Hippocampal formation (tissue), 2 donors: ENCODE results near the gene NOX5.
"Not testable (repeated sequence)": the region's sequence is repeated elsewhere in the genome, so short reads cannot be mapped to it uniquely, and the experiment has no call there.

ENCODE experiments used
- DNase-seq, 2 donors: peaks; one replicate each; lab custom pipeline; 2025; lab: John Stamatoyannopoulos, UW

Gene NOX5

DNA sequence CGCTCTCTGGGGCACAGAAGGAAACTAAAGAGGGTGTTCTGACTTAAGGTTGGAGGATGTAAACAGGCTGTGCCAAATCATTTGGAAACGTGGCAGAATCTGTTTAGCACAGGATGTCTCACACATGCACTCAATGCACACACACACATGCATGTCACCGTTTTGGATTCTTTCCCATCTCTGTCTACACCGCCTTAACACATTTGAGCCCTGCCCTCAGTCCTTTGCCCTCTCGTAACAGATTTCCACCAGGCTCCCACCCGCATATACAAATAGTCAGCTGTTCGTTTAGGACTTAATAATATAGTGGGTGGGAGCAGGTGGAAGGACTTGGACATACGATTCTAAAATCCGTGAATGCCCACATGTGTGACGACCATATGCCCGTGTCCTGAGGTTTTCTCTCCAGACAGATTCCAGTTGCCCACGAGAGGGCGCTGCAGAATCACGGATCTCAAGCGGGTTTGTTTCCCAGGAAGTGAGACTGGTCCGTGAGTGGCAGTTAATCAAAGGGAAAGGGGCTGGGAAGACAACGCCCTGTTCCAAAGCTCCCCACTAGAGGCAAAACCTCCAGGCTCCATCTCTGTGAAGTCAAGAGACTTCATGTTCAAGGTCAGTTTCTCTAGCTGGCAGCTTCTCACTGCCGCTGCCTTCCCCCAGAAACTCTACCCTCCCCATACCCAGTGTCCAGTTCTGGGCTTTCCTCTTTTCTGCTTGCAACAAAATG, 44.5 kb downstream of the NOX5 start:
- DNase-seq, result peak; percentile 70 to 81

DNA sequence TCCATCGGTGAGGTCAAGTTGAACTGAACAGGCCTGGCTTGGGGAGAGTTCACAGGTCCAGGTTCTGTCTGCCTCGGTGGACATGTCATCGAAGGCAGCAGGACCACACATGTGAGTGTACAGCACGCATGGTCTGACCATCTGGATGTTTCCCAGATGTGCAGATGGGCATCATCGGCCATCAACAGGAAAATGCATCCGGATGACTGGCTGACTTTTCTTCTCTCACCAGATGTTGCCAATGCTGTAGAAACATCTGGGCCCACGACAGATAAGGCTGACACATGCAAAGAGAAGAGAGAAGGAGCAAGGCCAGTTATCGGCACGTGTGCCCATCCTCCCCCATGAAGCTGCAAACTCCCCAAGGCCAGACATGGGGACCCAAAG, 45.1 kb downstream of the NOX5 start:
- DNase-seq, result no peak

DNA sequence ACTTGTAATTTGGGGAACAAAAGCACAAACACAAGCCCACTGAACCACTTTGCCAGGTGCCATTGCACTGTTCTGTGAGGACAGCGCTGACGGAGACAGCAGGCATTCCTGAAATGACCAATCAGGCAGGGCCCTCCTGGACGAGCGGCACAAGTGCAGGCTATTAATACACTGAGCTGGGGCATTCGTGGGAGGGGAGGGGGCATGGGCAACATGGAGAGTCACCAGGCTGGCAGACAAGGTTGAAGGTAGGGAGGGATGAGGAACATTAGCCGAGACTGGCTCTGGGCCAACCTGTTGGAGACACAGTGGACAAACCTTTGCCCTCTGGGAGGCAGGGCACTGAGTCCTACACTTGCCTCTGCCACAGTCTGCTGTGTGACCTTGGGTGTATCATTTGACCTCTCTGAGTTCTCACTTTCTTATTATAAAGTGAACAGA, 45.6 kb downstream of the NOX5 start:
- no peak for DNase-seq

DNA sequence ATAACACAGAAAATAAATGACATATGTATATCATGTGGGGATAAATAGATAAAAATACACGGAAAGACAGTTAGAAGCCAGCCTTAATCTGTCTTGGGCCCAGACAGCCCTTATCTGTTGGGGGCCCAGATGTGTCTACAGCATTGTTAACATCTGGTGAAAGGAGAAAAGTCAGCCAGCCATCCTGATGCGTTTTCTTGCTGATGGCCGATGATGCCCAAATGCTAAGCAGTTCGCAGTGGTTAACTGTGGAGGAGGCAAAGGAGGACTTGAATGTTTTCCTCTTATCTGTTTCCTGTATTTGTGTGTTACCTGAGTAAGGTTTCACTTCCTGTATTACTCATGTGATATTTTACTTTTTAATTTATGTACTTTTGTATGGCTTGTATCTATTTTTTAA, 46.2 kb downstream of the NOX5 start:
- no peak for DNase-seq

DNA sequence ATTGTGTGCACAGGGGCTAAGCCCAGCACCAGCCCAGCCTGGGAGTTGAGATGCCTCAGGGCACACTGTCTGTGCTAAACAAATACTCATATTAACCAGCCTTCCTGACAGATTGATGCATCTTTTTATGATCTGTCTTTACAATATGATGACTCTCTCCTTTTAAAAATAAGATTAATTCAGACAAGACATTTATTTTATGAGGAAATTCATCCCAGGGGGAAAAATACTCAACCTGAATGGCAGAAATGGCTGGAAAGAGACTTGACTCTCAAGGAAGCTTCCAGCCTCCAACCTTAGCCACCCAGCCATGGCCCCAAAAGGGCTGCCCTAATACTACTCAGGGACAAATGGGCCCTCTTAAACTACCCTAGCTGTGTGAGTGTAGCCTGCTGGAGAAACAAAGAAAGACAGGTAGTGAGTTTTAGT, 46.9 kb downstream of the NOX5 start:
- DNase-seq, result no peak

DNA sequence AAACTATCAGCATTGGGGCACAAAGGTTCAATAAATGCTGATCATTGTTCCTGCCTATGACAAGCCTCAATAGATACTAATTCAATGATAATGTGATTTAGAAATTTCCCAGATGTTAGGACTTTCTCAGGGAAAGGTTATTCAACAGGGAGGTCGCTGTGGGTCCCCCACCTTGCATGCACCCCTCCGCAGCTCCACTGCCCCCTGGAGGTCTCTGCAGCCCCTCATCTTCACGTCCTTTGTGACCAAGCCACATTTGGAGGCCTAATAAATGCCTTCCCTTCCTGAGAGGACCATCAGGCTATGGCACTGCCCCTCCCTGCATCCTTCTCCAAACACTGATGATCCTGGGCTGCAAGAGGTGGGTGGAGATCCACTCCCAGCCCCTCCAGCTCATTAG, 50.2 kb downstream of the NOX5 start:
- no peak for DNase-seq

DNA sequence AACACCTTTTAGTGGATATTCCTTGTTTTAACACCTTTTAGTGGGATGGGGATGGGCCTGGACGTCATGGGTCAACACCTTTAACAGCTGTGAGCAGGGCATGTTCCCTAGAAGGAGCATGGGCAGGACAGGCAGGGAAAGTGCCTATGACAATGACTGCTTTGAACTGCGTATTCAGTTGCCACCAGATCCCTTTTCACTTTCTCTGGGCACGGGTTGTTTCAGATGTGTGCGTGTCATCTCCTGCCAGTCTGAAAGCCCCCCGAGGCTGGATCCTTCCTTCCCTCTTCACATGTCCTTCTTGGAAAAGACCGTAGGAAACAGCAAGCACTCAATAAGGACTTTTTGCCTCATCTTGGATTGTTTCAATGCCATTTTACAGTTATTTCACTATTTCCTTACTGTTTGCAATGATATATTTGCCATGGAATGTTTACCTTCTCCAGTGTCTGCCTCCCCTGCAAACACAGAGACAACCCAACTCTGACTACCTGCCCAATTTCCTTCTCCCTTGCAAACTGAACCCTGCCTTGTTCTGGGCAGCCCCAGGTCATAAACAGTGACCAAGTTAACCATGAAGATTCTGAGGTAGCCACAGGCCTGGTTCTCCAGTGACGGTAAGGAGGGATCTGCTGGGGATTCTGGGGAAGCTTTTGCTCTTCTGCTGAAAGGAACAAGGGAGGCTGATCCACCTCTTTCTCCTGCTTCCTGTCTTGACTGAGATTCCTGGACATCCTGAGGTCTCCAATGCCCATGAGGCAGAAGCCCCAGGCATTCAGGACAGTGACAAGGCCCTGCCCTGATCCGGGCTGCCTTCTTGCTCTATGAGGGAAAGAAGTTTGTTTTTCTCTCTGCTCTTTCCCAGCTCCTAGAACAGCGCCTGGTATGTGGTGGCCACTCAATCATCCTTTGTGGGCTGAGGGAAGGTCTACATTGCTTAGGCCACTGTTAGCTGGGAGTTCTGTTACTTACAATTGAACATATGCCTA, 51.8 kb downstream of the NOX5 start:
- DNase-seq, result no peak

DNA sequence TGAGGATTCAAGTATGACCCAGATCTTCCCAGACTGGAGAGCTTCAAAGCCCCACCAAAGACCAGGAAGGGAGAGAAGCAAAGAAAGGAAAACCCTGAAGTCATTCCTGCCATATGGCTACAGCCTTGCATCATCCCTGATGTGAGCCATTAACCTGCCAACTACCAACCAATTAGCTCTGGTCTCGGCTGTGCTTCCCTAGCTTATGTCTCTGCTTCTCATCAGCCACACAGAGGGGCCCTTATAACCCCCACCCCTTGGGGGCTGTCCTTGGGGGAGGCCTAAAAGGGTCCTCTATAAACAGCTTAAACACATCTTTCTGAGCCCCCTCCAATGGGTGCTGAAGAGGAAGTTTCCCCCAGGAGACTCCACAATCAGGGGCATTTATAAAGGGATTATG, 52.8 kb downstream of the NOX5 start:
- no peak for DNase-seq

DNA sequence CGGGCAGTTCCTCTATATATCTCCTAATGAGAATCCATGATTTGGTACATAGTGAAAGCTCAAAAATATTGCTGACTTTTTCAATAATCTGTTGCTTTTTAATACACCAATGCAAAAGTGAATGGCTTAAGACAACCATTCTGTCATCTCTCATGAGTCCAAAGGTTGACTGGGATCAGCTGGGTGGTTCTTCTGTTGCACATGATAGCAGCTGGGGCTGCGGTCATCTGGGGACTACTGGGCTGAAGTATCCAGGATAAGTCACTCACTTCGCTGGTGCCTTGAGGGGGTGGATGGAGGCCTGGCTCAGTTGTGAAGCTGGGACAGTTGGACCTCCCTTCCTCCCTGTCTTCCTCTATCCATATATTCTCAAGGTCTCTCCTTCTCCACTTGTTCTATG, 53.7 kb downstream of the NOX5 start:
- DNase-seq, result no peak

DNA sequence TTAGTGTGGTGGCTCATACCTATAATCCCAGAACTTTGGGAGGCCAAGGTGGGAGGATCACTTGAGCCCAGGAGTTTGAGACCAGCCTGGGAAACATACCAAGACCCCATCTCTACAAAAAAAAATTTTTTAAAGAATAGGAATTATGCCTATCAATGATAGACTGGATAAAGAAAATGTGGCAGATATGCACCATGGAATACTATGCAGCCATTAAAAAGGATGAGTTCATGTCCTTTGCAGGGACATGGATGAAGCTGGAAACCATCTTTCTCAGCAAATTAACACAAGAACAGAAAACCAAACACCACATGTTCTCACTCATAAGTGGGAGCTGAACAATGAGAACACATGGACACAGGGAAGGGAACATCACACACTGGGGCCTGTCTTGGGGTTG, 54.8 kb downstream of the NOX5 start:
- not testable (repeated sequence) for DNase-seq

DNA sequence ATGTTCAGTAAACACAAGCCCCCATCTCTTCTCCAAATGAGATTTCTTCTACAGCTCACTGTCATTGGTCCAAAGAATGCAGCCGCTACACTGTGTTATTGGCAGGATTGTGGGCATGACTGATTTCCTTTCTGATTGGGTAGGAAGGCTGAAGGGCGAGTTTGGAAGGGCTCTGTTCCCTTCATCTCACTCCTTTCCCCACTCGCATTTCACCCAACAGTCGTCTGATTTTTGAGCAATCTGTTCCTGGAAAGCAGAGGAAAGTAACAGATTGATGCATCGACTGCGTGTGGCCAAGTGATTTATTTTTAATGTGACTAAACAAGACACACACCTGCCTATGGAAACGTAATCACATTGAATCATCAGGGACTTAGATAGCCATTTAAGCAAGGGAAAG, 55.5 kb downstream of the NOX5 start:
- DNase-seq, result no peak

DNA sequence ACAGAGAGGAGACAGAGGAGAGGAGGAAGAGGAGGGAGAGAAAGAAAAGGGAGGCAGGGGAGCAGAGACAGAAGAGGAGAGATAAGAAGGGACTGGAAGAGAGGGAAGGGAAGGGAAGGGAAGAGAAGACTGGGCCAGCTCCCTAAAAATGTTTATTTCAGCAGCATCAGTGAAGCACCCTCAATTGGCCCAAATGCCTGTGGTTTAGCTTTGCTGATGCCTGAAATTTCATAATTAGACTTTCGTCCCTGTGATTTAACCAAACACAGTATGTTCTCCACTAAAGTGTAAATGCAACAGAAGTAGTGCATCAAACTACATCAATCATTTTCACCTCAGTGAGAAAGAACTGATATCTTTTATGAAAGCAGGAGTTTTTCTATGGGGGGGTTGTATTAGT, 55.9 kb downstream of the NOX5 start:
- no peak for DNase-seq

DNA sequence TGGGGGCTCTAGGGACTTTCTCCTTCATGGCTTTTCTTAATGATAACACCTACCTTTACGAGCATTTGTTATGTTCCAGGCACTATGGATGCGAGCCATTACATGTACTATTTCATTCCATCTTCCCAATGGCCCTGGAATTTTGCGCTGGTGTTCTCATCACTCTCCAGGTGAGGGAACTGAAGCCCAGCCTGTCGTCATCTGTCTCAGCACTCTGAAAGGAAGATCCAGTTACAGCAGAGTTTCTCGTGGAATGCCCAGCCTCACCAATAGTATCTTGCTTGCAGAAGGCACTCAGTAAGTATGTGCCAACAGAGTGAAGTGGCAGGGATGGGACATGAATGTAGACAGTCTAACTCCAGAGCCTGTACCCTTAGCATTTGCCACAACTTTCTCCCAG, 56.8 kb downstream of the NOX5 start:
- DNase-seq, result no peak

DNA sequence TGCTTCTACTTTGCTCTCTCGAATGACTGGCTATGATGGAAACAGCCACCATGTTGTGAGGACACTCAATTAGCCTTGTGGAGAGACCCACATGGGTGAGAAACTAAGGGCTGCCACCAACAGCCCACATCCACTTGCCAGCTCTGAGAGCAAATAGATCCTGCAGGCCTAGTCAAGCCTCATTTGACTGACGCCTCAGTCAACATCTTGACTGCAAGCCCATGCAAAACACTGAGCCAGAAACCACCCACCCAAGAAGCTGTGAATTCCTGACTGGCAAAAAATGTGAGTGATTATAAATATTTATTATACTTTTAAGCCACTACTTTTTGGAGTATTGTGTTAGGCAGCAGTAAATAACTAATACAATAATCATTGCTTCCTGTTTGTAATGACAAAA, 58.4 kb downstream of the NOX5 start:
- DNase-seq, result no peak

DNA sequence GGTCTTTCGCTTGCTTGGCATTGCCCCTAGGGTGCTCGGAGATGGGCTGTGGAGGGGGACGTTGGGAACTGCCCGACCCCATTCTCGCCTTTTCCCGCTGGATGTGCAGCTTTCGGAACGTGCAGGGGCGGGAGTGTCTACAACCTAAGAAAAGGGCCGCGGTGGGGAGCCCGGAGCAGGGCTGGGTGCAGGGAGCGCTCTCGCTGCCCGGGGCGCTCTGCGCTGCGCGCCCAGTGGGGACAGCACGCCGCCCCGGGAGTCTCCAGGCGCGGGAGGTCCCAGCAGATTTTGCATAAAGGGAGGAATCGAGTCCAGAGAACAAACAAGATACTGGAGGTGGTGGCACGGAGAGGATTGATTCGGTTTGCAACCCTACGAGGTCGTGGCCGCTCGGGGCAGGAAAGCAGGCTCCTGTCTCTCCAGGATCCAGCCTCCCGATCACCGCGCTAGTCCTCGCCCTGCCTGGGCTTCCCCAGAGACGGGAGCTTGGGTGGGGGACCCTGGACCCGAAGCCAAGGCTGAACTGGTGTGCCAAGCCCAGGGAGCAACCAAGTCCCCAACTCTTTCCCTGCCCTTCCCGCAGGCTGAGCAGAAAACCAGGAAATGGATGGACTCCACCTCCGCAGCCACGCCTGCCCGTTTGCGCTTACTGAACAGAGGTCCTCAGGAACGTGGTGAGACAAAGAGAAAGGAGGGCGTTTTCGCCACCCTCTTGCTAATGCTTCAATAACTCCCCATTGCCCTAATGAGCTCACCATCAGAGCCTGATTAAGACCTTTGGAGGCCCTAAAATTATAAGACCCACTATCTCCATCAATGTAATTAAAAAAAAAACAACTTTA, 59.7 kb downstream of the NOX5 start:
- no peak for DNase-seq

DNA sequence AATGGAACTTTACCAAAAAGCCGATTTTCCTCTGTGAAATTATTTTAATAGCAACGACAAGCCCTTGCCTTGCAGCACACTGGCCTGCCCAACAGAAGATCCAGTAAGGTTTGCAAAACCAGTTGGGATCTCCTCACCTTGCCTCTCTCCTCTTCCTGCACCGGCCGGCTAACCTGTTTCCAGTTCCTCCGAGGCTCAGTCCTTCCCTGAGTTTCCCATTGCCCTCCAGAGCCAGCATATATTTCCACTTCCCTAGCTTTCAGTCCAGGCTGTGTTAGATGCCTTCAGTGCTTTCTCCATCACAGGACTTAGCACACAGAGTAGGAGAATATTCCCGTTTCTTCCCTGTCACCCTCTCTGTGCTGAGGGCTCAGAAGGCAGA, 60.3 kb downstream of the NOX5 start:
- DNase-seq, result no peak

DNA sequence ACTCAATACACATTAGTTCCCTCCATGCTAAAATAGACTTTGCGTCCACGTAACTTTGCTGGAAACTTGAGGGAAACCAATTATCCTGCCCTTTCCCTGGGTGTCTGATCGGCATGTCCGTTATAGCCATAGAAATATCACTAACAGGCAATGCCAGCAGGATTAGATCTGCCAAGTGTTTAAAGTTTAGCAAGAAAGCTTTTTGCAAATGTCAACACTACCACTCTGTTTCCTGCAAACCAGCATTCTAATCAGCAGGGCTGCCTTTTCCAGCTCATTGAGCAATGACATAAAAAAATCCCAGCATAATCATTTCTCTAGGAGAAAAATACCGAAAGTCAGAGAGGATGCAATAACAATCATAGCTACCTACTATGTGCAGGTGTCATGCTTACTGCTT, 60.9 kb downstream of the NOX5 start:
- no peak for DNase-seq

DNA sequence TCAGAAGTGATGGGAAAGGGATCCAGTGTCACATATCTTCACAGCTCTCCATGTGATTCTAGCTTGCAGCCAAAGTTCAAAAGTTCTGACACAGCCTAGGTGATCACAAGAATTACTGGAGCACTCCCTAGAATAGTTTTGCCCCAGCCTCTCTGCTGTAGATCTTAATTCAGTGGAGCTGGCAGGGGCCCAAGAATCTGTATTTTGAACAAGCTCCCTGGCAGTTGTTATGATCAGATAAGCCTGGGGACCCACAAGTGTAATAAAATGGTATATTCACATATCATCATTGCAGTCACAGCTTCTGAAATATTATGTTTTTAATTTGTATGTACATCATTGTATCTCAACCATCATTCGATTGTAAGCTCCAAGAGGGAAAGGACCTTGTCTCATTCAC, 62.3 kb downstream of the NOX5 start:
- DNase-seq, result no peak

DNA sequence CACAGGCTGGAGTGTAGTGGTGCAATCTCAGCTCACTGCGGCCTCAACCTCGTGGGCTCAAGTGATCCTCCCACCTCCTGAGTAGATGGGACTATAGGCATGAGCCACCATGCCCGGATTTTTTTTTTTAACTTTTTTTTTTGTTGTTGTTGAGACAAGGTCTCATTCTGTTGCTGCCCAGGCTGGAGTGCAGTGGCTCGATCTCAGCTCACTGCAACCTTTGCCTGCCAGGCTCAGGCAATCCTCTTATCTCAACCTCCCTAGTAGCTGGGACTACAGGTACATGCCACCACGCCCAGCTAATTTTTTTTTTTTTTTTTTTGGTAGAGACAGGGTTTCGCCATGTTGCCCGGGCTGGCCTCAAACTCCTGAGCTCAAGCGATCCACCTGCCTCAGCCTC, 64.1 kb downstream of the NOX5 start:
- no peak for DNase-seq

DNA sequence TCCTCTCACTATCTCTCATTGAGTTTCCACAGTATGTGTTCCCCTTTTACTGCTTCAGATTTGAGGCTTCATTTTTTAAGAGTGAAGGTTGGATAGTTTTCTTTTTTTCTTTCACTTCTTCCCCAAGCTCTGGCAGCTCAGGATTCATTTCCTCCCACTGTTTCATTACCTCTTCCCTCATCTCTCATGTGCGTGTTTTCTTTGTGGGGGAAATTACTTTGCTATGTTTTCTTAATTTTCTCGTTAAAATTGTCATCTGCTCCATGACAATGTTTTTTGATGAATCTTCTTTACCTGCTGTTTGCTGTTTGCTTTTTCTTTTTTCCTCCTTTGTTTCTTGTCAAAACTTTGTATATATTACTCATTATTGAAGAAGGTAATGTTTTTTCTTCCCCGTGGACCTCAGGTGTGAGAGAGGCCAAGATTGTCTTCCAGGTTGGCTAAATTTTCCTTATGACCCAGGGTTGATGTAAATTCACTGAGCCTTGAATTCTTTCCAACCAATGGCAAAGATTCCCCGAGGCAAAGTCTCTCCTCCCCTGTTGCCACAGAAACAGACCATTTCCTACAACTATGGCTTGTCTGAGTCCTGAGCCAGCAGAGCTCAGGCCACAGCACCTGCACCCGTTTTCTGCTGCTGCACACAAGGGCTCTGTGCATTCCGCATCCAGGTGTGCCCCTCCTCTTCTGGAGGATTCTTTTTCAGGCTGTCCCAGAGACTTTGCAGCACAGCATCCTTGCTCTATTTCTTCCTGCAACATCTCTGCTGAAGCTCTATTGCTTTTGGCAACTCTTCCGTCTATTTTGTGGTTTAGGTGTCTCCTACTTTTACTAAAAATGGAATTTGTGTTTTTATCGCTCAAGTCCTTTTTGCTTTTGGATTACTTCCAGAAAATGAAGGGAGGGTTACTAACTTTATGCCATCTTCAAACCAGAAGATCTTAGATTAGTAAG, 66.1 kb downstream of the NOX5 start:
- DNase-seq, result no peak
